GM21515 (cell line): Measurements from ENCODE around the gene PID1.
A peak's percentile ranks its signal among the peaks of the same experiment; 100 is the strongest.

ENCODE experiments used
- ATAC-seq: cut with Tn5 transposase; IDR thresholded peaks from one replicate; pipeline ENCODE4 v1.9.1; 2021; ENCODE audit not compliant: unreplicated experiment

Gene PID1

DNA sequence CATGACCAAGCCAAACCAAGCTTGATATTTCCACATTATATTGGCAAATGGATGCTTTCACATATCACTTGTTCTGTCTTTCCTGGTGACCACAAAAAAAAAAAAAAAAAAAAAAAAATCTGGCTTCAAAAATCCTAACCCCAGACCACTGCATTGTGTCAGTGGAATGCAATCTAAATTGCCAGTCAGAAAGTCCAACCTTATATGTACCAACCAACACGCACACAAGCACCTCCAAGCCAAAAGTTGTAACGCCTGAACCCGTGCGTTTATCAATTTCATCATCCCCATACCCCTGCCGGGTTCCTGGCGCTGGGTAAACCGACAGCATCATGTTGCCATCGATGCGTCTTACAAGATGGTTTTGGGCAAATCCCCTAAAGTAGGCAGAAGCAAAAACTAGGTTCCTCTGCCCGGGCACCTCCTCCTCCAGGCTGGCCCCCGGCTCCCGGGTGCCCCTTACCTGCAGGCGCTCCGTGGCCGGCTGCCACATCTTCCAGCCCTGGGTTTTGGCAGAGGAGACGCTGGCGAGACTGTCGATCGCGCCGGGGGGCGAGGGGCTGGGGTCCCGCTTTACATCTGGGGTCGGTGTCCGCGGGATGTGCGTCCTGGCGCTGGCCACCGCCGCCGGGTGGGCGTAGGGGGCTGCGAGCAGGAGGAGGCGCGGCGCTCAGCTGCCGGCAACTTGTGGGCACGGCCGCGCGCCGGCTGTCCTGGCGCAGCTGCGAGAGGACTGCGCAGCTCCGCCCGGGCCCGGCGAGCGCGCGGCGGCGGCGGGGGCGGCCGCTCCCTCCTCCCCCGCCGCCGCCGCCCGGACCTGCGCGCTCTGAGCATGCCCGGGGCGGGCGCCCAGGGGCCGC is at the start of gene PID1:
TSS of gene PID1 (minus strand) at position 737 of the 860 bp plus-strand sequence. CDS start at position 493, 244 bp downstream.
- ATAC-seq = no peak

DNA sequence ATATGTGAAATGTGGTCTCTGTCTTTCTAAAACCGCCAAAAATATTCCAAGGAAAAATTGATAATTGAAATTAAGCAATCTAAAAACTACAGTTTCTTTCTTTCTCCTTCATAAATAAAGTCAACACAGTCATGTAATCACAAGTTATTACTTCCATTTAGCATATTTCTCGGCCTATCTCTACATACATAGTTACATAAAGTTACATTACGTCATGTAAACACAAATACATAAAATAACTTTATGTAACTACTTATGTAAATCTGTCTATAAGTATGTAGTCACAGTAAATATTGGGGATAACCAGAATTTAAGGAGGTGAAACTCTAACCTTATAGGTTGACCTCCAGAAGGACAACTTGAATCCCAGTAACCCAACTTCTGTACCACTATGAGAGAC is 48.5 kb upstream of the PID1 start:
- ATAC-seq = no peak

- ATAC-seq = no peak
These were observed 43.0 kb upstream of the PID1 start for GRCh38 chr2:229314117-229314516.

- ATAC-seq = no peak
These were observed 42.5 kb upstream of the PID1 start for GRCh38 chr2:229313591-229313990.

GRCh38 chr2:229301237-229301636 is 30.1 kb upstream of the PID1 start:
- ATAC-seq = no peak

DNA sequence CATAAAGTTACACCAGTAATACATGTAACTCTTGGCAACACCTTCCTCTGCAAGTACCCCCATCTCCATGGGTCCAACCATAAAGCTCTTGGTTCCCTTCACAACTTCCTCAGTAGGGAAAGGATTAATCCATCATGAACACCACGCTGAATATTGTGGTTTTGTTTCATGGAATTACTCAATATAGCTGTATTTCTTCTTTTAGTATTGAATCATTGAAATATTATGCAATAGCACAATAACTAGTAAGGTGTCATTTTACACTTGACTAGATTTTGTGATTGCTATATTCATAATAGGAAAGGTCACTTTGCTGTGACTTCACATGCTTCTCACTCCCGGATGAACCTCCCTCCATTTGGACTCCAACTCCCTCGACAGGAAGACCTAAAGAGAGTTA is 29.7 kb upstream of the PID1 start:
- ATAC-seq = no peak

- ATAC-seq = no peak
These were observed 29.3 kb upstream of the PID1 start for GRCh38 chr2:229300371-229300770.

DNA sequence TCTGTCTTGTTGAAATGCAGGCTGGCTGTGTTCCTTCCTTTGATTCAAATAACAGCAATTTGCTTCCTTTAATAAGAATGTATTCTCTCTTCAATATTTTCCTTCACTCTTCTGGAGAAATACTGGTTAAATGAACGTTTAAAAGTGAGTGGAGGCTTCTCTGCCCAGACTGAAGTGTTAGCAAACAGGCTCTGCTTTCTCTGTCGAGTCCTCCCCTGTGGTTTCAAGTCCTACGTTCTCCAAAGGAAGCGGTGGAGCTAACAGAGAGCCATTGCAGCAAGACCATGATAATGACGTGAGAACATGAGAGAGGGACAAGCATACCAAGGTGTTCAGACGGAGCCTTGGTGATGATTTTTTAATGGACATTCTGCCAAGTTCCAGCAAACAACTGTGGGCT is 26.2 kb upstream of the PID1 start:
- no peak for ATAC-seq

- no peak for ATAC-seq
These were observed 25.4 kb upstream of the PID1 start for GRCh38 chr2:229296536-229296935.

GRCh38 chr2:229296016-229296415 is 24.9 kb upstream of the PID1 start:
- no peak for ATAC-seq

DNA sequence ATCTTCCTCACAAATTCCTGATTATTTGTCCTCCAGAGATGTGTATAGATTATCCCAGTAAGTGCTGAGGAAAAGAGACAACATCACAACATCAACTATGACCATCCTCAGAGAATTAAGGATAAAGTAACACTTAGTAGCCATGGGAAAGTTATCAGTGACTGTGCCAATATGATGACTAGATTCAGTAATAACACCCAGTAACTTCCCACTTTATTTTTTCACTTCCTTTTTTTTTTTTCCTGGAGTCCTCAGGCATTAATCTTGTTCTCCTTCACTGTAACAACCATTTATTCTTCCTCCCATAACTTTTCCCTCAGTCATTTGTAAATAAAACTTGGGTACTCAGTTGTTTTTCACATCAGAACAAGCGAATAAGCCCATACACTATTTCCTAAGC is 16.7 kb upstream of the PID1 start:
- no peak for ATAC-seq

DNA sequence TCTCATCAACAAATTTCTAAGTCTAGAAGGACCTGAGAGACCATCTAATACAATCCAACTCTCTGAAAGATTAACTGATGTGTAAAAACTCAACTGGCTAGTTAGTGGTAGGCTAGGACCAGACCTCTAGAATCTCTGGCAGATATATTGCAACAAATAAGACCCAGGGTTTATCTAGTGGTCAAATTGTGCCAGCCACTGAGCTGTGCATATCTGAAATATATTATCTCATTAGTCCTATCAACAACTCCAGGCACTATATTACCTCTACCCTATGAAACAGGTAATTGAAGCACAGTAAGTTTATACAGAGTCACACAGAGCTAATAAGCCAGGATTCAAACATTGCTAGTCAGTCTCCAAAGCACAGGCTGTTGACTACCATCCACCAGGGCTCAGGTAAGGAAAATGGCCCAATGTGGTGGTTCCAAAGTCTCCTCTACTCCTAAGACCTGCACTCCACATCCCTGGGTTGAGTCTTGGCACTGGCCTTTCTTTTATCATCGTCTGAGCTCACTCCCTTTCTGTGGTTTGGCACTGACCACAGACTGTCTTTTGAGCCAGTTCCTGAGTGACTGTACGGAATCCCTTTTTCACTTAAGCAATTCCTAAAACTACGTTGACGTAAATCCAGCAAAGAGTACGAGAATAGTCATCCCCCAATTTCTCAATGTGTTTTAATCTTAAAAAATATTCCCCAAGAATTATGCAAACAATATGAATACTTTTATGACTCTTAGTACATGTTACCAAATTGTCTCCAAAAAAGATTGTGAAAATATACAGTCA is 11.9 kb upstream of the PID1 start:
- ATAC-seq = no peak

- no peak for ATAC-seq
These were observed 8.4 kb upstream of the PID1 start for GRCh38 chr2:229279516-229279915.

- no peak for ATAC-seq
These were observed 4.4 kb upstream of the PID1 start for GRCh38 chr2:229275506-229275905.

DNA sequence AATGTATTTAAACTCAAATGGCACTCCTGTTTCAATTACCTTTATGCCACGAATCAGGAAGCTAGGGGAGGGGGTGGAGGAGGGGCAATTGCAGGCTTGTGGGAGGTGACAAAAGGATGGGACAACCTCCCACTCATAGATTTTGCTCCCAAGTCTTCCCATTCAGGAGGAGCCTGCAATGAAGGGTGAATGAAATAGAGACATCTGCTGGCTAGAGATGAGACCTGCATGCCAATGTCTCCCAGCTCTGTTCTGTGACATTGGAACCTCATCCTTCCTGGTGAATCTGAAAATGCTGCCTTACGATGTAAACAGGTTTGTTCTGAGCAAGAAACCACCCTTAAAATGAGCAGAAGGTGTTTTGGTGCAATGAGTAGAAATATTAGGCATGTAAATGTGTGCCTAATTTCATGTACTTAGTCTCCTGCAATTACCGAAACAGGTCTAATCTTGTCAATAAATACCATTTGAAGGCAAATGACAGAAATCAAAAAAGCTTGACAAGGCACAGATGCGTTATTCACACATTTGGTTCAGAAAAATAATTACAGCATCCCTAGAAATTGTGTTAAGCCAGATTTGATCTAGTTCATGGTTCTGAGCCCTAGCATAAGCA is 2.7 kb upstream of the PID1 start:
- ATAC-seq = peak; percentile 85

GRCh38 chr2:229273006-229273722 is 2.1 kb upstream of the PID1 start:
- no peak for ATAC-seq

- no peak for ATAC-seq
These were observed 1.1 kb downstream of the PID1 start for GRCh38 chr2:229269941-229270340.

GRCh38 chr2:229269146-229269545 is 1.9 kb downstream of the PID1 start:
- no peak for ATAC-seq

- no peak for ATAC-seq
These were observed 2.5 kb downstream of the PID1 start for GRCh38 chr2:229268626-229269025.

DNA sequence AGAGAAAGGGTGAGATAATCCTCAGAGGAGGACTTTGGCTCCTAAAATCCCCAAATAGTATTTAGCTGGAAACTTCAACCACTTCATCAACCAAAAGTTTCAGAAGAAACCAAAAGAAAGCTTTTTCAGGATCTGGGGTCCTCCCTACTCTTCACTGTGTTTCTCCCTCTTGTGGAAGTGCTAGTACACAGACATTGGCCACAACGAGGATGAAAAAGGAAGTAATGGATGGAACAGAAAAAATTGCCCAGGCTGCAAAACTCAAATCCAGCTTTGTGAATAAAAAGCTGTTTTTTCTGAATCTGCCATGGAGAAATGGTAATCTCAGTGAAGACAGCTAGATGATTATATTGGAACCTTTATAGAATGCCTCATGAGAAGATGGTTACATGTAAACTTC is 4.0 kb downstream of the PID1 start:
- no peak for ATAC-seq

- ATAC-seq = no peak
These were observed 5.4 kb downstream of the PID1 start for GRCh38 chr2:229265727-229266126.
